Erythroblast (primary cell): ENCODE results near the gene S100A9.

Source experiments
- GATA1 ChIP-seq: IDR thresholded peaks from 2 replicates; pipeline ENCODE4 v1.6.1; 2011; ENCODE audit warnings: low read depth, mild to moderate bottlenecking, control low read depth, low read length, moderate library complexity
- POLR2A ChIP-seq: IDR thresholded peaks from 2 replicates; pipeline ENCODE4 v1.6.1; 2011; ENCODE audit warnings: mild to moderate bottlenecking, low read length

- no peak for TF ChIP-seq POLR2A
- no peak for TF ChIP-seq GATA1
These were observed 32.6 kb downstream of the S100A9 start for GRCh38 chr1:153389973-153390879.
